Epithelial cell of proximal tubule (primary cell): ENCODE measurements around the gene CXorf58. TPM values are rescaled to one million over a fixed set of nuclear protein-coding genes. Genes with fewer than 3 reads are reported as not detected.
A peak's percentile ranks its signal among the peaks of the same experiment; 100 is the strongest.

Experiments used
- DNase-seq: peaks from one replicate; pipeline ENCODE4 v3.0.0-alpha.2; 2011; ENCODE audit warnings: low read depth
- H3K4me3 ChIP-seq: 2 replicates; pipeline ENCODE4 v1.5.1; 2011; ENCODE audit warnings: low read depth, mild to moderate bottlenecking, low read length
- total RNA-seq: library from RNA; depleted of rRNA; stranded (reverse); fragments of >200 nt; gene quantifications from 2 replicates; pipeline ENCODE4 v1.2.3, GENCODE V29; 2015
- TF ChIP-seq, protein P1 (sequence below): conservative IDR thresholded peaks from 2 replicates; pipeline ENCODE4 v1.5.1; 2012; ENCODE audit warnings: low read depth, mild to moderate bottlenecking, low read length

CXorf58 gene
- total RNA-seq, 1 donor from 2014 or later, result not detected

DNA sequence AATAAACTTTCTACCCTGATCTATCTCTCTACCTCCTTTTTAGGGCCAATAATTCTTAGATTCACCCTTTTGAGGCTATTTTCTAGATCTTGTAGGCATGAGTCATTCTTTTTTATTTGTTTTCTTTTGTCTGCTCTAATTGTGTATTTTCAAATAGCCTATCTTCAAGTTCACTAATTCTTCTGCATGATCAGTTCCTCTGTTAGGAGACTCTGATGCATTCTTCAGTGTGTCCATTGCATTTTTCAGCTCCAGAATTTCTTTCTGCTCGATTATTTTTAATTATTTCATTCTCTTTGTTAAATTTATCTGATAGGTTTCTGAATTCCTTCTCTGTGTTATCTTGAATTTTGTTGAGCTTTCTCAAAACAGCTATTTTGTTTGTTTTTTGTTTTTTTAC, 11.3 kb downstream of the CXorf58 start:
- no peak overlapping the region for H3K4me3 ChIP-seq
- TF ChIP-seq, protein P1, sequence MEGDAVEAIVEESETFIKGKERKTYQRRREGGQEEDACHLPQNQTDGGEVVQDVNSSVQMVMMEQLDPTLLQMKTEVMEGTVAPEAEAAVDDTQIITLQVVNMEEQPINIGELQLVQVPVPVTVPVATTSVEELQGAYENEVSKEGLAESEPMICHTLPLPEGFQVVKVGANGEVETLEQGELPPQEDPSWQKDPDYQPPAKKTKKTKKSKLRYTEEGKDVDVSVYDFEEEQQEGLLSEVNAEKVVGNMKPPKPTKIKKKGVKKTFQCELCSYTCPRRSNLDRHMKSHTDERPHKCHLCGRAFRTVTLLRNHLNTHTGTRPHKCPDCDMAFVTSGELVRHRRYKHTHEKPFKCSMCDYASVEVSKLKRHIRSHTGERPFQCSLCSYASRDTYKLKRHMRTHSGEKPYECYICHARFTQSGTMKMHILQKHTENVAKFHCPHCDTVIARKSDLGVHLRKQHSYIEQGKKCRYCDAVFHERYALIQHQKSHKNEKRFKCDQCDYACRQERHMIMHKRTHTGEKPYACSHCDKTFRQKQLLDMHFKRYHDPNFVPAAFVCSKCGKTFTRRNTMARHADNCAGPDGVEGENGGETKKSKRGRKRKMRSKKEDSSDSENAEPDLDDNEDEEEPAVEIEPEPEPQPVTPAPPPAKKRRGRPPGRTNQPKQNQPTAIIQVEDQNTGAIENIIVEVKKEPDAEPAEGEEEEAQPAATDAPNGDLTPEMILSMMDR, result no peak
- DNase-seq, result no peak

DNA sequence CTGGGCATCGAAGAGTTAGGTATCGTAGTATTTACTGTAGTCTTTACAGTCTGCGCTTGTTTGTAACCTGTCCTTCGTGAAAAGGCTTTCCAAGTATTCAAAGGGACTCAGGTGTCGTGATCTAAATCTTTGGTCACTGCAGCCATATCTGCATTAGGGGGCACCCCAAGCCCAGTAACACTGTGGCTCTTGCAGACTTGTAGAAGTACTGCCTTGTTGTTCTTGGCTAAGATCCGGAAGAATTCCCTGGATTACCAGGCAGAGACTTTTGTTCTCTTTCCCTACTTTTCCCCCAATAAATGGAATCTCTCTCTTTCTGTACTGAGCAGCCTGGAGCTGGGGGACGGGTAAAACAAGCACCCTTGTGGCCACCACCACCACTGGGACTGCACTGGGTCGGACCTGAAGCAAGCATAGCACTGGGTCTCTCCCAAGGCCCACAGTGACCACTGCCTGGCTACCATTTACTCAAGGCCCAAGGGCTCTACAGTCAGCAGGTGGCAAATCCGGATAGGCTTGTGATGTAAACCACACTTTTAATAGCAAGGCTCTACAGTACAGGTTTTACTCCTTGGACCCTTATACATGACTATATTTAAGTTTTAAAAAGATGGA, 12.0 kb downstream of the CXorf58 start:
- TF ChIP-seq, protein P1, result peak; percentile 48
- H3K4me3 ChIP-seq, result no peak overlapping the region
- no peak for DNase-seq

DNA sequence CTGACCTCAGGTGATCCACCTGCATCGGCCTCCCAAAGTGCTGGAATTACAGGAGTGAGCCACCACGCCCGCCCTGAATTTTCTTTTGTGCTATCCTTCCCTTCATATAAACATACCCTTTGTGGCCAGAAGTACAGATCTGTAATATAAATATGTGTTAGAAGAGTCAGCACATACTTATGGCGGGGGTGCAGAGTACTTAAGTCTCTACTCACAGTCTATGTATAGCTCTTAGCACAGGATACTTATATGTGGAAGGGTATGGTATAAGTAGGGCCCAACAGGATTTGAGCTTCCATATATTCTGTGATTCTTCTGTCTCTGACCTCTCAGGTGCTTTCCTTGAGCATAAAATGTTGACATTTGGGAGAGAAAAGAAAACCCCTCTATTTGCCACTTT, 18.2 kb downstream of the CXorf58 start:
- TF ChIP-seq, protein P1, result no peak
- no peak overlapping the region for H3K4me3 ChIP-seq

DNA sequence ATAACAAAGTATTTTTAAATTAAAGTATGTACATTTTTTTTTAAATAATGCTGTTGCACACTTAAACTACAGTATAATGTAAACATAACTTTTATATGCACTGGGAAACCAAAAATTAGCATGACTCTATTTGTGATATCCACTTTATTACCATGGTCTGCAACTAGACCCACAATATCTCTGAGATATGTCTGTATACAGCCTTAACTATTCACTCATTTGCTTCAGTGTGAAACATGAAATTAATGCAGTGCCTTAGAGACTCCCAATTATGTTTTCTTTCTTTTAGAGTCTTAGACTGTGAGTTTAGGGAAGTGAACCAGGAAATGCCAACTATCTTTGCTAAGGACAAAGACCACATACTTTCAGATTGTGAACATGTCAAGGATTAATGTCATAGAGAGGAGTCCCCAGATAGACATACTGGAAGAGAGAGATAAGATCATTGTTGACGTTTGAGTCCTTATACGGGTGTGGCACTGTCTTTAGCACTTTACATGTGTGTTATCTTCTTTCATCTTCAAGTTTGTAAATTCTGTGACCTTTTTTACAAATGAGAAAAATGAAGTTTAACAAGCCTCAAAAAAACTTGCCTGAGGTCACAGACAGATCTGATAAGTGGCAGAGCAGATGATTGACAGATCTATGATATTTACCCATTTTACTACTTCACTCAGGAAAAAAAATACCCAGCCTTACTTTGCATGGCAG, 23.2 kb downstream of the CXorf58 start:
- no peak for DNase-seq
- no peak overlapping the region for H3K4me3 ChIP-seq
- TF ChIP-seq, protein P1, result no peak

More for the DNA sequence above, 18.2 kb downstream of the CXorf58 start:
- DNase-seq, result no peak

DNA sequence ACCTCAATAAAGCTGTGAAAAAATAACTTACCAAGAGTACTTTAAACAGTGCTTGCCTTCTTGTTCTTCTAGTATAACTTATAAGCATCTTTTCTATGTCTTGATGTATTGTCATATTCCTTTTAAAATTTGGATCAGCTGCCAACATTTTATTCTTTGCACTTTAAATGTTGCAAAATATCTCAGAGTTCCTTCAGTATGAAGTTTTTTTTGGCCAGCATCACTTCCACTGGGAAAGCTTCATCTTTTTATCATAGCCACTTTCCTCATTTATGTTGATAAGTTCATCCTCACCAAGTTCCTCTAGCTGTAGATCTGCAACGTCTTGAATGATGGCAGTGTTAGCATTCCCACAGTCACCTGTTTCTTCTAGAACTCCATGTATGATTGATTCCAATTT, 24.2 kb downstream of the CXorf58 start:
- TF ChIP-seq, protein P1, result no peak
- DNase-seq, result no peak
- no peak overlapping the region for H3K4me3 ChIP-seq

DNA sequence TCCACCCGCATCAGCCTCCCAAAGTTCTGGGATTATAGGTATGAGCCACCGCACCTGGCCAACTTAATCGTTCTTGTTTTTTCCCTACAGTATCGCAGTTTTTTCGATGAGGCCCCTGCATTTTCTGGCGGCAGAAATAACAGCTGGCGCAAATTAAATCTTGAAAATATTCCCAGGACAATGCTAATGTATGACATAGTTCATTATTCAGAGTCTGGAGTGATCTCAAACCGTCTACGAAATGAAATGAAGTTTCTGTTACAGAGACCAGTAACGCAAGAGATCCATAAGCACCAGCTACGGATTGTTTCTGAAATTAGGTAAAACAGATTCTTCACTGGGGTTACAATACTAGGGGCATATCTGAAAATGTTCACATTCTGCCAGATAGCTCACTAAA, 27.3 kb downstream of the CXorf58 start:
- no peak for DNase-seq
- TF ChIP-seq, protein P1, result no peak
- no peak overlapping the region for H3K4me3 ChIP-seq

DNA sequence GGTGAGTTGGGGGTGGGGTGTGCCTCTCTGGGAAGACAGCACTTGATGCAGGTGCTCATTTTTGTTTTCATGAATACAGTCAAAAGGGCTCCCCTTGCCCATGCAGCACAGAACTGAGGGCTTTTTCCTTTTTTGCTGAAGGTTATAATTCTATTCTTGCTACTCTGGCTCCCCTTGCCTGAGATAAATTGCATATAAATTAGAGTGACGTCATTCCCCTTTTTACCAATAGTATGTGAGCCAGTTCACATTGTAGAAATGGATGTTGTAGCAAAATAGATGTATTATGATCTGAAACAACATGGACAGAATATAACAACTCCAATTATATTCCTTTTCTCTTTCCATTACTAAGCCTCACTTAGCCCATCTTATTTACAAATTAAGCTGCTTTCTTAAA, 28.4 kb downstream of the CXorf58 start:
- H3K4me3 ChIP-seq, result no peak overlapping the region
- TF ChIP-seq, protein P1, result no peak
- DNase-seq, result no peak
